Medulla oblongata (tissue), 1 donor: ENCODE measurements around the gene MTCH1.

Experiments used
- DNase-seq: peaks from one replicate; pipeline ENCODE4 v3.0.0-alpha.2; 2015; ENCODE audit errors: extremely low spot score

MTCH1 gene

GRCh38 chr6:36985808-36986703, at the start of gene MTCH1:
Gene MTCH1 (minus strand): TSS chr6:36986196. CDS start chr6:36986173, 23 bp downstream.
- DNase-seq, result peak; percentile 95

- DNase-seq, result no peak
Observed at GRCh38 chr6:37033819-37034795, 48.1 kb upstream of the MTCH1 start.

GRCh38 chr6:37033255-37033654, 47.3 kb upstream of the MTCH1 start:
- DNase-seq, result no peak

- no peak for DNase-seq
Observed at GRCh38 chr6:37032239-37032638, 46.2 kb upstream of the MTCH1 start.

- no peak for DNase-seq
Observed at GRCh38 chr6:37030599-37030998, 44.6 kb upstream of the MTCH1 start.

GRCh38 chr6:37029249-37029971, 43.4 kb upstream of the MTCH1 start:
- DNase-seq, result peak; percentile 80

- no peak for DNase-seq
Observed at GRCh38 chr6:37027811-37028469, 41.9 kb upstream of the MTCH1 start.

- no peak for DNase-seq
Observed at GRCh38 chr6:37027036-37027720, 41.2 kb upstream of the MTCH1 start.

- DNase-seq, result no peak
Observed at GRCh38 chr6:37025621-37026466, 39.8 kb upstream of the MTCH1 start.

GRCh38 chr6:37024656-37025337, 38.8 kb upstream of the MTCH1 start:
- DNase-seq, result no peak

- no peak for DNase-seq
Observed at GRCh38 chr6:37022135-37022863, 36.3 kb upstream of the MTCH1 start.

GRCh38 chr6:37021356-37022129, 35.5 kb upstream of the MTCH1 start:
- DNase-seq, result no peak

GRCh38 chr6:37020812-37021211, 34.8 kb upstream of the MTCH1 start:
- no peak for DNase-seq

GRCh38 chr6:37020381-37020780, 34.4 kb upstream of the MTCH1 start:
- DNase-seq, result no peak

GRCh38 chr6:37019065-37019450, 33.1 kb upstream of the MTCH1 start:
- DNase-seq, result peak; percentile 25

GRCh38 chr6:37018198-37019064, 32.4 kb upstream of the MTCH1 start:
- peak; percentile 97 for DNase-seq
